LNCAP (cell line): ENCODE measurements around the gene MLC1.

Experiments used
- CTCF ChIP-seq: fragments of 450-650 bp; IDR thresholded peaks from 2 replicates; pipeline ENCODE4 v1.5.1; 2017; ENCODE audit warnings: mild to moderate bottlenecking

Gene MLC1

GRCh38 chr22:50085211-50085972, at the start of gene MLC1:
TSS of gene MLC1 (minus strand) at chr22:50085426. CDS start at chr22:50084902, 524 bp downstream.
- TF ChIP-seq CTCF: no peak

- TF ChIP-seq CTCF: no peak
These were observed 49.3 kb upstream of the MLC1 start for GRCh38 chr22:50134481-50134880.

GRCh38 chr22:50131894-50132293, 46.7 kb upstream of the MLC1 start:
- no peak for TF ChIP-seq CTCF

GRCh38 chr22:50129121-50129736, 44.0 kb upstream of the MLC1 start:
- TF ChIP-seq CTCF: no peak

GRCh38 chr22:50125029-50125428, 39.8 kb upstream of the MLC1 start:
- no peak for TF ChIP-seq CTCF

- no peak for TF ChIP-seq CTCF
These were observed 37.9 kb upstream of the MLC1 start for GRCh38 chr22:50123119-50123518.

- no peak for TF ChIP-seq CTCF
These were observed 36.0 kb upstream of the MLC1 start for GRCh38 chr22:50121202-50121740.
